NCI-H187 (cell line): ENCODE measurements around the gene ABCA10.
"Not testable (repeated sequence)": the region's sequence is repeated elsewhere in the genome, so short reads cannot be mapped to it uniquely, and the experiment has no call there.

Experiments used
- DNase-seq, 2 experiments: peaks; one replicate each; lab custom pipeline; 2025; lab: John Stamatoyannopoulos, UW

Gene ABCA10

DNA sequence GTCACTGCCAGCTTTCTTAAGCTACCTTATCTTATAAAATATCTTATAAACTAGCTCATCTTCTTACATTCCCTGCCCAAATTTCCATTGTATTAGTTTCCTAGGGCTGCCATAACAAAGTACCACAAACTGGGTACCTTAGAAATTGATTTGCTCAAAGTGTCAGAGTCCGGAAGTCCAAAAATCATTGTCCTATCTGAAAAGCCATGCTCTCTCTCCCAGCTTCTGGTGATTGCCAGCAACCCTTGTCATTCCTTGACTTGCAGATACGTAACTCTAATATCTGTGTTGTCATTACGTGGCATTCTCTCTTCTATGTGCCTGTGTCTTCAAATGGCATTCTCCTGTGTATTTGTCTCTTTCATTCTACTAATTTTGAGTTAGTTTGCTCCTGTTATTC lies 2.3 kb upstream of the ABCA10 start:
- DNase-seq = no peak

DNA sequence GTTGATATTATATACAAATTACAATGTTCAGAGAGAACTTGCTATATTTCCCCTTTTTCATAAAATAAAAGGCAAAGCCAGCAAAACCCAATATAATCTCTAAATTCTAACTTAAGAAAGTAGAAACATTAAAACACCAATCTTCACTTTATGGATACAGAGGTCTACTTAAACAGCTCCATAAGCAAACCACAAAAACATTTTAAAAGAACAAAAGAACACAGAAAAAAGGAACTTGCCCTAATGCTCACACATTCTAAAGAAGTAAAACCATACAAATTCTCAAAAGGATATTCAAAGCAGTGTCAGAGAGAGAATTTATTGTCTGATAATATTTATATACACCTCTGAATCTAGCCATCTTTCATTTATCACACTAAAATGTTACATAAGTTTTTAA lies 606 bp downstream of the ABCA10 start:
- DNase-seq = no peak

DNA sequence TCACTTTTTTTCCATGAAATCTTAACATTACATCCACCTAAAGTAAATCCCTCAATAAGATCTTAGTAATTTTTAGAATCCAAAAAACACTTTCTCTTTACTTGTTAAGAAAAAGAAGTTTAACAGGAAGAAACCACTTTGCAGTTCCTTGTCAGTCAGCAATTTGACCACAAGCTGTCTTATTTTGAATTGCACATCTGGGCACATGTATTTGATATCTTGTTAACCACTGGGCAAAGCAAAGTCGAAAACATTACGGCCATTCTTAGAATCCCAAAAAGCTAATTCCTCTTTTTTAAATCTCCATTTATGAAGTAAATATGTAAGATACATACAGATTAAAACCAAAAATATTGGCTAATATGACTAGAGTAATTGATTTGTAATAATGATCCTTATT lies 1.1 kb downstream of the ABCA10 start:
- DNase-seq = no peak

DNA sequence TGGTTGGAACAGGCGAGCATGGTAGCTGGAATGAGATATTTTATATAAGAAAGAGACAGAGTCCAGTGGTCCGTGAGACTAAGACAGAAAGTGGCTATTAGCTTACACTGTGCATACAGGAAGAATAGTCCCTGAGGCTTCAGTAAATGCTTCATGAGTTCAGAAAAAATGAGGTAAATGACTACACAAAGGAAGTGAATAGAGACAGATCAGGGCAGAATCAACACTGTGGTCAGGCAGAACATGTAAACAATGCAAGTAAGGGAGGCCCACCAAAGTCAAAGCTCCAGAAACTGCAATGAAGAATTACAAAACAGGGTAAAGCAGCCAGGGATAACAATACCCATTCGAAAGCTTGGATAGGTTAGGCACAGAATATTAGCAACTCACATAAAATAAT lies 4.8 kb downstream of the ABCA10 start:
- DNase-seq = no peak

DNA sequence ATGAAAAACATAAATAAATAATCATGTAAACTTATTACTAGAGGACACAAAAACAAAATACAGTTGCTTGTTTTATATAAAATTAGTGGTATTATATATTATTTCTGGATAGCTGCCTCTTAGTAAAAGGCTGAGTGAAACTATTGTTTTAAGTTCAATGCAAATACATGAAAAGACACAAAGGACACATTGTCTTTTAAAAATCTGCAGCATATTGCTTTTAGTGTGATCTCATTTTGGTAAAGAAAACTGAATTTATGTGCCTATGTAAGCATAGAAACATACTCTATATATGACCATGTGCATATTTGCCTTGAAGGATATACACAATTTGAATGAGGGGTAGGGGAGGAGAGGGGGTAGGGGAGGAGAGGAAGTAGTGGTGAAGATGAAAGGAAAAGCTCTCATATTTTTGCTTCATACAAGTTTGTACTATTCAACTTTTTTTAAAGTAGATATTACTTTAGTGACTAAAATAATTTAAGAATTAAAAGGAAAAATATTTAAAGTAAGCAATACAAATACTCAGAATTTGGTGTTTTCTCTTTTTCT lies 5.8 kb downstream of the ABCA10 start:
- DNase-seq = no peak

DNA sequence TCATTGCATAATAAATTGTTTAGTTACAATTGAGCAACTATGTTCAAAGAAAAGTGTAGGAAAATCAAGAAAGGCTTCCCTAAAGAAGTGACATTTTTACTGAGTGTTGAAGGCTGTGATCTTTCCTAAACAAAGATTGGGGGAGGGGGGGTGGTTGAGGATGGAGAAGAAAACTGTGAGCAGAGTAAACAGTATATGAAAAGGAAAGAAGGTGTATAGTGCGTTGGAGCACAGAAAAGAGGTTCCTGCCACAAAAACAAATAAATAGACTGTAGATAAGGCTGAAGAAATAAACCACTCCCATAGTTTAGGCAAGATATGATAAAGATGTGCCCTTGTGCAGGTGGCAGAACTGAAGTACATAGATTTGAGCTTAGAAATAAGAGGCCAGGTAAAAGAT lies 8.5 kb downstream of the ABCA10 start:
- no peak for DNase-seq

DNA sequence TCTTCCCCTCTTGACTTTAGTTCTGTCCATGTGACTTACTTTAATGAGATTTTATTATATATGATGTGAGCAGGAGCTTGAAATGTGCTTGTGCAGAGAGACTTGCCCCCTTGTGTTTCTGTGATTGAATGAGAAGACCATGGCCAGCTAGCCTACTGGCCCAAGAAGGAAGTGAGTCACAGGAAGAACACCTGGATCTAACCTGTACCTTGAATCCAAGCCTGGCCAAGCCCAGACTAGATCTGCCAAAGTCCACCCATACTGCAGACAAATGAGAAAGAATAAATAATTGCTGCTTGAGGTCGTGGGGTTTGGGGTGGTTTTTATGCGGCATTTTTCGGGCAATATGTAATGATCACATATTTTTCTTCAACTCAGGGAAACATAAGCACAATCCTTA lies 9.6 kb downstream of the ABCA10 start:
- DNase-seq = no peak

DNA sequence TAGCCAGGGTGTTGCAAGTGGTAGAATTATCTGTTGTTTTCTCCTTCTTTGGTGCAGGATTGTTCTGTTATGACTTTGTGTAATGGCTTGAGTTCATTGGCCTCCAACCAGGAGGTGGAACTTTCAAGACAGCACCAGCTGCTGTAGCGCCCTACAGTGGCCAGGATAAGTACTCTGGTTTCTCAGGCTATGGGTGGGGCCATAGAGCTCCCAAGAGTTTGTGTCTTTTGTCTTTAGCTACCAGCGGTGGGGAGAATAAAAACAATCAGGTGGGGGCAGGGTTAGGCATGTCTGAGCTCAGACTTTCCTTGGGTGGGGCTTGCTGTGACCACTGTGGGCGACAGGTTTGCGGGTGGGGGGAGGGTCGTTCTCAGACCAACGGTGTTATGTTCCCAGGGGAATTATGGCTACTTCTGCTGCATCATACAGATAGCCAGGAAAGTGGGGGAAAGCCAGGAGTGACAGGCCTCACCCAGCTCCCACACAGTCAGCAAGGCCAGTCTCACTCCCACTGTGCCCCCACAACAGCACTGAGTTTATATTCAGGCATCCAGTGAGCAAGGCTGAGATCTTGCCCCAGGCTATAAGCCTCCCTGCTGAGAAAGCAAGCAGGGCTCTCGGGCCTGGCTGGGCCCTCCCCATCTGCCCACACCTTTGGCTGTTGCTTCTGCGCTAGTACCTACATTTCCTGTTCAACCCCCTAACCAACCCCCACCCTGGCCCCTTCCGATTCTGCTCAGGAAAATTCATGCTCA lies 15.4 kb downstream of the ABCA10 start:
- no peak for DNase-seq

DNA sequence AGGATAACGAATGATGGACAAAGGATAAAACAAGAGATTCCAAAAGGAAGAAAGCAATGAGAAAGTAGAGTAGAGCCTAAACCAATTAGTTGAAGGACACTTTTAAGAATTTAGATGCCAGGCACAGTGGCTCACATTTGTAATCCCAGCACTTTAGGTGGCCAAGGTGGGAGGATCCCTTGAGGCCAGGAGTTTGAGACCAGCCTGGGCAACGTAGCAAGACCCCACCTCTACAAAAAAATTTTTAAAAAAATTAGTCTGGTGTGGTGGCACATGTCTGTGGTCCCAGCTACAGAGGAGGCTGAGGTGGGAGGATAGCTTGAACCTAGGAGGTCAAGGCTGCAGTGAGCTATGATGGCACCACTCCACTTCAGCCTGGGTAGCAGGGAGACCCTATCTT lies 20.0 kb downstream of the ABCA10 start:
- no peak for DNase-seq

DNA sequence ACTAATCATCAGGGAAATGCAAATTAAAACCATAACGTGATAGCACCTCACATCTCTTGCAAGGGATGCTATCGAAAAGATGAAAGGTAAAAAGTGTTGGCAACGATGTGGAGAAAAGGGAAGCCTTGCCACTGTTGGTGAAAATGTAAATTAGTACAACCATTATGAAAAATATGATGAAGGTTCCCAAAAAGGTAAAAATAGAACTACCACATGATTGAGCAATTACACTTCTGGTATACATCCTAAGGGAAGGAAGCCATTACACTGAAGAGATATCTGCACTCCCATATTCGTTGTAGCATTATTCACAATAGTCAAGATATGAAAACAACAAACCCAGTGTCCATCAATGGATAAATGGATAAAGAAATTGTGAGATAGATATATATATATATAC lies 21.5 kb downstream of the ABCA10 start:
- DNase-seq = no peak

DNA sequence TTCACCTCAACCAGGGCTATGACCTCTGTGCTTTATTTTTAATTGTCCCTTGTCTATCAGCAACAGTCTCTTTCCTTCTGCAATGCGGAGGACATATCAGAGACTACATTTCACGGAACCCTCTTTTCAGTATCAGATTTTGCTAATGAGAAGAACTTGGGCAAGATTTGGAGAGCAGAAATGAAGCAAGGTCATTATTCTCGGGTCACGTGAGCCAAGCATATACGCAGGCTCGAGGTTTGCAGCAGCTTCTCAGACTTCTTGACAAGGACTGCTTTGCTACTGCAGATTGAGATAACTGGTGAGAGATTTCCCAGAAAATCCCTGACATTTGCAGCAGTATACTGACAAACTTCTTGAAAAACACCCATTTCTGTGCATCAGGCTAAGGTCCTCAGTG lies 30.4 kb downstream of the ABCA10 start:
- DNase-seq = no peak

DNA sequence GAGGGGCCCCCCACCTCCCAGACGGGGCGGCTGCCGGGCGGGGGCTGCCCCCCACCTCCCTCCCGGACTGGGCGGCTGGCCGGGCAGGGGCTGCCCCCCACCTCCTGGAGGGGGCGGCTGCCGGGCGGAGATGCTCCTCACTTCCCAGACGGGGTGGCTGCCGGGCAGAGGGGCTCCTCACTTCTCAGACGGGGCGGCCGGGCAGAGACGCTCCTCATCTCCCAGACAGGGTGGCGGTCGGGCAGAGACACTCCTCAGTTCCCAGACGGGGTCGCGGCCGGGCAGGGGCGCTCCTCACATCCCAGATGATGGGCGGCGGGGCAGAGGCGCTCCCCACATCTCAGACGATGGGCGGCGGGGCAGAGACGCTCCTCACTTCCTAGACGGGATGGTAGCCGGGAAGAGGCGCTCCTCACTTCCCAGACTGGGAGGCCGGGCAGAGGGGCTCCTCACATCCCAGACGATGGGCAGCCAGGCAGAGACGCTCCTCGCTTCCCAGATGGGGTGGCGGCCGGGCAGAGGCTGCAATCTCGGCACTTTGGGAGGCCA lies 32.4 kb downstream of the ABCA10 start:
- DNase-seq = not testable (repeated sequence)

DNA sequence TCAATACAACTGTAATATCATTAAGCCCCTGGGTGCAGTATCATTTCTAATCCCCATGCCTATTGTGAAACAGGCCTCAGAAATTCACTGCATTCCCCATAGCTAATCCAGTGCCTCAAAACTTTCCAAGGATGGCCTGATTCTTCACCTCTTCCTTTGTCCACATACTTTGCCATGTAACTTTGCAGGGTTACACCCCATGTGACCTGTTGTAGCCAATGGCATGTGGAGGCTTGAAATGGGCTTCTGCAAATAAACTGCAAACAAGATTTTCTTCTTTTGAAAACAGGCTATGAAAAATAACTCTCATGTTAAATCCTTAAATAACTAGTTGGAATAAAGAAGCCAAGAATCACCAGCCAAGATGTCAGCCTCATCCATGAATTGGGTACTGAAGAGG lies 35.9 kb downstream of the ABCA10 start:
- DNase-seq = no peak

DNA sequence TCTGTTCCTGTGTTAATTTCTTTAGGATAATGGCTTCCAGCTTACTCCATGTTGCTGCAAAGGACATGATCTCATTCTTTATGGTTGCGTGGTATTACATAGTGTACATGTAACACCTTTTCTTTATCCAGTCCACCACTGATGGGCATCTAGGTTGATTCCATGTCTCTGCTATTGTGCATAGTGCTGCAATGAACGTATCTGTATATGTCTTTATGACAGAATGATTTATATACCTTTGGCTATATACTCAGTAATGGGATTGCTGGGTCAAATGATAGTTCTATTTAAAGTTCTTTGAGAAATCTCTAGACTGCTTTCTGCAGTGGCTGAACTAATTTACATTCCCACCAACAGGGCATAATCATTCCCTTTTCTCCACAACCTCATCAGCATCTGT lies 39.8 kb downstream of the ABCA10 start:
- DNase-seq = no peak

DNA sequence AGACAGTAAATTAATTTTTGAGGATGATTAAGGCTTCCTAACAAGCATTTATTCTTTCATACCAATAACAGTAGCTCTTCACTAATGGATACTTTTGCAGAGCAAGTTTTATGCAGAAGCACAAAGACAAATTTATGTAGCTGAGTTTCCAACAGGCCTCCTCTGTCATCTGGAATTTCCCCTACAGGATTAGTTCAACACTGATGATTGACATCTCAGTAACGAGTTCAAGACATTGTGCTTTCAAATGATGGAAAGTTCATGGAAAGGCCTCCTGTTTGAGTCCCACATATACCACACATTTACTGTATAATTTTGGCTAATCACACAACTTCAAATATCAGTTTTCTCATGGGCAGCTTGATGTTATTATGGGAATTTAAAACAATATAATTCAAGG lies 40.6 kb downstream of the ABCA10 start:
- DNase-seq = no peak

DNA sequence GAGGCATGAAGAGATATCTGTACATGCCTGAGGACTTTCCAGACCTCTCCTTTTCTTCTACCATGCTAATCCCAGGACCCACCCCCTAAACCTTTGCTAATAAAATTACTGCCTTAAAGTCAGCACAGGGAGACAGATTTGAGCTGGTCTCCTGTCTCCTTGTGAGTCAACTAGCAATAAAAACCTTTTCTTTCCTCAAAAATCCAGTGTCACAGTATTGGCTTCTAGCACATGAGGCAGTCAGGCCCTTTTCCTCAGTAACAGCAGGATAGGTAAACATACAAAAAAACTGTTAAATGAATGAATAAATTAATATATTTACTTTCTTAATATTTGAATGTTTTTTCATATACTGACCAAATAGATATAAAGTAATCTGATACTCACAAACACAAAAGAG lies 41.3 kb downstream of the ABCA10 start:
- no peak for DNase-seq

DNA sequence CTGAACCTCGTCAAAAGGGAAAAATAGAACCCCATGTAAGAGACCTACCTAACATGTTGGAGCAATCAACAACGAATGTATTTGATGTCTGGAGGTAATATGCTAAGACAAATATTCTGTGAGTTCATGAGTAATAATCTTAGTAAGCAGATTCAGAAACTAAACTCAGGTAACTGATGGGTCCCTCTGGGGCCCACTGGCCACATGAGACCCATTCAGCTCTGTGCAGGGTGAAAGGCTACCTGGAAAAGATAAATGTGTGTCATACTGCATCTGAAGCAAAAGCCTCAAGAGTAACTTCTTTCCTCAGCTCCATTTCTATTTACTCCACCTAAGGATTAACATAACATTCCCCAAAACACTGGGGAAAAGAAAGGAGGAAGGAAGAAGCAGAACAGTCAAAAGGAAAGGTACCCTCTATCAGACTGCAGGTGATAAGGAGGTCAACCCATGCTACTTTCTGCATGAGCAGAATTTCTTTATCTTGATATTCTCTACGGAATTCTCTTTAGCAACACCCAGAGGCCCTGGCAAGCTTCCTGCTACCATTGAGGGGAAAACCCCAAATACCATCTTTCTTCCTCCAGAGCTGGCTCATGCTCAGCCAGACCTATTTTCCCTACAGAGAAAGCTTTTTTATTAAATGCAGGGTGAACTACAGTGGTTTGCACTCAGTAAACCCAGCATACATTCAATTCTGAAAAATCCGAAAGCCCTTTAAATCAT lies 49.2 kb downstream of the ABCA10 start:
- DNase-seq = no peak

DNA sequence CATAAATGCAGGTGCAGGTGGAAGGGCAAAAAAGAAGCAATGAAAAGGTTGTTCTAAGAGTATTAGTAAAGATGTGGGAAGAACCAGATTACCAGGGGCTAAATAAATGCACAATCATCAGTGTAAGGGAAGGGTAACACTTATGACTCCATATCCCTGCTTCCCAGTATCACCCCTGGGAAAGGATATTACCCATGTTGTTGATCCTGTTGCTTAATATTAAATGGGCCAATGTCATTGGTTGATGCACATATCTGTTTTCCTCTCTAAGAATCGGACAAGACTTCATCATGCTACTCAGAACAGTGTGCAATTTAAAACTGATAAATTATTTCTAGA lies 52.2 kb downstream of the ABCA10 start:
- DNase-seq = no peak

DNA sequence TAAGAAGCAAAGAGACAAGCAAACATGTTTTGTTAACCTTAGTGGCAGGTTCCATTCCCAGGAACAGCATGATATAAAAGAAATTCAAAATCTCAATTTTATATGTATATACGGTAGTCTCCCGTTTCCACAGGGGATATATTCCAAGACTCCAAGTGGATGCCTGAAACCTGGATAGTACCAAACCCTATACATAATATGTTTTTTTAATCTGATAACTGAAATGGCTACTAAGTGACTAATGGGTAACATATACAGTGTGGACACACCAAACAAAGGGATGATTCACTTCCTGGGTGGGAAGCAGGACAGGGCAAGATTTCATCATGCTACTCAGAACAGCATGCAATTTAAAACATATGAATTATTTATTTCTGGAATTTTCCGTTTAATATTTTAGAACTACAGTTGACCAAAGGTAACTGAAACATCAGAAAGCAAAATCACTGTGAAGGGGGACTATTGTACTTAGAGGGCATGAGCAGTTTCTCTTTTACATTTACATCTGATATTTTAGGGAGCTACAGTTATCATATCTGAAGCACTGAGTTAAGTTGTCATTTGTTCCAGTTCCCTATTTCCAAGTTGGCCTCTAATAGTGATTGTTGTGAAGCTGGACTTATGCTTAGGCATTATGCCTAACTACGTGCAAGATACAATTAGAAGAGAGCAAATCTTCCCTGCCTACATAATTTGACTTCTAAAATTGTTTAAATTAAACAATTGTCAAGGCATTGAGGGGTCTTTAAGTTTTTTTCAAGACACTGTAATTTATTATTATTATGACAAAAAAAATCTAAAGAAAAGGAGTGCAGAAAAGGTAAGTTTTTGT lies 52.8 kb downstream of the ABCA10 start:
- no peak for DNase-seq

DNA sequence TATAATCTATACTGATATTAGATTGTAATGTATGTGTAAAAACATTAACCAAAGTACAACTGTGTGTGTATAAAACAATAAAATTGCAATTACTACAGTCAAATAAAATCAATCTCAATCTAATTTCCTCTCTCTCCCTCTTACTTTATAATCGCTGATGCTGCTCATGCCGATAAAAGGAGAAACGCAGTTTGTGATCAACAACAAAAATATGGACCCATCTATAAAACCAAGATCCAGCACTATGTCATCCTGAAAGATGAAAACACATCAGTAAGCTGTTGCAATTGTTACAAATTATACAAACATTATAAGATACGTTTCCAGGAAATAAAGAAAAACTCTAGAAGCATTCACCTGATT lies 53.4 kb downstream of the ABCA10 start:
- no peak for DNase-seq

DNA sequence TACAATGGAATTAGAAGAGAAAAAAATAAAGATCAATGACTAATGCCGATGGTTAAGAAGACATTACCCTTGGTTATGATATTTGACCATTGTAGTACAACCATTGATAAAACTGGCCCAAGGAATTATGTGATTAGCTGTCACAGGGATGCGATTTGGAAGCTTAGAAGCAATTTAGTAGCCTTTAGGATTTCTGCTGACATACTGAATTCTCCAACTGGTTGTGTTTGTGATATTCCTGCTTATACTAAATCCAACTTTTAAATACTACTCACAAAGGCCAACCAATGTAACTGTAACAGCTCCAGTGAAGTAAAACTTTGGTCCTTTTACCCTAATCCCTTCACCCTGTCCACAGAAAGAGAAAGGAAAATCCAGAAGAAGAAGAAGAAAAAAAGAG lies 55.5 kb downstream of the ABCA10 start:
- DNase-seq = no peak

DNA sequence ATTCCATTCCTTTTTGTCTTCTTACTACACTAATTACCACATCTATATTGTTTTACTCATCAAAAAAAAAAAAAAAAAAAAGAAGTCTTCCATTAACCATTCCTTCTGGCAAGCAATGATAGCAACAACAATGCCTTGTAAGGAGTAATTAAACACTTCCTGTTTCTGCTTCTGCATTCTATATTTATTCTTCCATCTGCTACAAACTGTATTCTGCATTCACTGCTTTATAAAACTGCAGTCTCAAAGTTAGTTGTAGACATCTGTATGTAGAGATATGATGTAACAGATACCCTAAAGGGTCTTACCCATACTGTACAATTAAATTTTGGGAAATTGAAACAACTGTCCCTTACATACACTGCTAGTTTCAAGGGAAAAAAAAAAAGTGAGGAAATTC lies 58.2 kb downstream of the ABCA10 start:
- DNase-seq = no peak

DNA sequence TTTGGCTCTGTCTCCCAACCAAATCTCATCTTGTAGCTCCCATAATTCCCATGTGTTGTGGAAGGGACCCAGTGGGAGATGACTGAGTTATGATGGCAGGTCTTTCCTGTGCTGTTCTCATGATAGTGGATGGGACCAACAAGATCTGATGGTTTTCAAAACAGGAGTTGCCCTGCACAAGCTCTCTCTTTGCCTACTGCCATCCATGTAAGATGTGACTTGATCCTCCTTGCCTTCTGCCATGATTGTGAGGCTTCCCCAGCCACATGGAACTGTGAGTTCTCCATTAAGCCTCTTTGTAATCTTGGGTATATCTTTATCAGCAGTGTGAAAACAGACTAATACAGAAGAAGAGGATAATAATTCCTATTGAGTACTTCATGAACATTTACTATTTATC lies 60.0 kb downstream of the ABCA10 start:
- not testable (repeated sequence) for DNase-seq
